NCI-H526 treated with DMSO at 0.1 percent for 48 hours (cell line): ENCODE results near the gene PSORS1C1.
"Not testable (repeated sequence)": the region's sequence is repeated elsewhere in the genome, so short reads cannot be mapped to it uniquely, and the experiment has no call there.

ENCODE experiments used
- DNase-seq: peaks from one replicate; lab custom pipeline; 2025; lab: John Stamatoyannopoulos, UW

Gene PSORS1C1, protein sequence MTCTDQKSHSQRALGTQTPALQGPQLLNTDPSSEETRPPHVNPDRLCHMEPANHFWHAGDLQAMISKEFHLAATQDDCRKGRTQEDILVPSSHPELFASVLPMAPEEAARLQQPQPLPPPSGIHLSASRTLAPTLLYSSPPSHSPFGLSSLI

DNA sequence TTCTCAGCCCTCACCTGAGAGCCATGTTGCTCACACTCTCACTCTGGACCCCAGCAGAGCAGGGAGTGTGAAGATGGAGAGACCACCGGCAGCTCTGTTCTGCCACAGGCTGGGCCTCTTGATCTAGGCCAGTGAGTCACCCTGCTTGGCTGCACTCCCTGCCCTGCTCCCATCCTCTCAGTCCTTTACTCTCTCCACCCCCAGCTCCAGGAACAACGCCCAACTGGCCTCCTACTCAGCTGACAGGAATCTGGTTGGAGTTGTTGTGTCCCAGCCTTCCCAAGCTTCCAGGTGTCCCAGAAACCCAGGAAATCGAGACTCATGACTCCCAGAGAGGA, at the start of gene PSORS1C1:
TSS of gene PSORS1C1 (plus strand) at position 260 of the 338 bp plus-strand sequence. CDS start 14,833 bp downstream, outside the sequence.
- DNase-seq = no peak

GRCh38 chr6:31065556-31065955, 49.0 kb upstream of the PSORS1C1 start:
- no peak for DNase-seq

DNA sequence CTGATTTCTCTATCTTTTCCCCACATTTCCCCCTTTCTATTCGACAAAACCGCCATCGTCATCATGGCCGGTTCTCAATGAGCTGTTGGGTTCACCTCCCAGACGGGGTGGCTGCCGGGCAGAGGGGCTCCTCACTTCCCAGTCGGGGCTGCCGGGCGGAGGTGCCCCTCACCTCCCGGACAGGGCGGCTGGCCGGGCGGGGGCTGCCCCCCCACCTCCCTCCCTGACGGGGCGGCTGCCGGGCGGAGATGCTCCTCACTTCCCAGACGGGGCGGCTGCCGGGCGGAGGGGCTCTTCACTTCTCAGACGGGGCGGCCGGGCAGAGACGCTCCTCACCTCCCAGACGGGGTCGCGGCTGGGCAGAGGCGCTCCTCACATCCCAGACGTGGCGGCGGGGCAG, 47.6 kb upstream of the PSORS1C1 start:
- not testable (repeated sequence) for DNase-seq

DNA sequence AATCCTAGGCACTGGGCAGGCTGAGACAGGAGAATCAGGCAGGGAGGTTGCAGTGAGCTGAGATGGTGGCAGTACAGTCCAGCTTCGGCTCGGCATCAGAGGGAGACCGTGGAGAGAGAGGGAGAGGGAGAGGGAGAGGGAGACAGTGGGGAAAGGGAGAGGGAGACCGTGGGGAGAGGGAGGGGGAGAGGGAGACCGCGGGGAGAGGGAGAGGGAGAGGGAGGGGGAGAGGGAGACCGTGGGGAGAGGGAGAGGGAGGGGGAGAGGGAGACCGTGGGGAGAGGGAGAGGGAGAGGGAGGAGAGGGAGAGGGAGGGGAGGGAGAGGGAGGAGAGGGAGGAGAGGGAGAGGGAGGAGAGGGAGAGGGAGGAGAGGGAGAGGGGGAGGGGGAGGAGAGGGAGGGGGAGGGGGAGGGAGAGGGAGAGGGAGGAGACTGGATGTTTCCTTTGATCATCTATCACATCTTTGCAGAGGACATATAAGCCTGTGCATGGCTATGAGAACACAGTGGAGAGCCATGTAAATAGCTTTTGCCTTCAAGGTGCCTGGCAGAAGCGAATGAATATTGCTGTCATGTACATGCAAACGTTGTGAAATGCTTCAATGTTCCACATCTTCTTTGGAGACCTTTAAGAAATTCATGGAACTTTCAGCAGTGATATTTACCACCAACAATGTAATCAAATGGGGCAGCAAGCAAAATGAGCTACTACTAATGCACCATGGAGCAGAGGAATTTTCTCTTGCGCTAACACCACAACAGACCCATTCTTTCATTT, 46.5 kb upstream of the PSORS1C1 start:
- not testable (repeated sequence) for DNase-seq

GRCh38 chr6:31068669-31069340, 45.8 kb upstream of the PSORS1C1 start:
- DNase-seq = peak; percentile 76

DNA sequence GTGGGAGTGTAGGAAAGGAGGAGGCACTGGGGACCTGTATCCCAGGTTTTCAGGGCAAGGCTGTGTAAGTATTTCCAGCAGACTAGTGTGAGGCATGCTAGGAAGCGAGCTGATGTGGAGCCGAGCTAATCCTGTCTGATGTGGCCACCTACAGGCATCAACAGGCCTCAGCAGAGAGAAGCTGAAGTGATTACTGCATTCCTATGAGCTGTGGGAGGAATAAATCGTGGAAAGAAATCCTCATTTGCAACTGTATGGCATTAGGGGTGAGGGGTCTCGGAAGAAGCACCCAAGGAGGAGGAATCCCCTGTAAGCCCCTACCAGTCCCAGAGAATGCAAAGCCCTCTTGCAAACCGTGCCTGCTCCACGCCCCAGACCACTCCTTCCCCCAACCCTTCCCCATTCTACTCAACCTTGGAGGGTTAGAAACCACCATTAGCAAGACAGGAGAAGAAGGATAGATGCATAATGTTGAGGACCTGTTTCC, 43.8 kb upstream of the PSORS1C1 start:
- DNase-seq = peak; percentile 38

DNA sequence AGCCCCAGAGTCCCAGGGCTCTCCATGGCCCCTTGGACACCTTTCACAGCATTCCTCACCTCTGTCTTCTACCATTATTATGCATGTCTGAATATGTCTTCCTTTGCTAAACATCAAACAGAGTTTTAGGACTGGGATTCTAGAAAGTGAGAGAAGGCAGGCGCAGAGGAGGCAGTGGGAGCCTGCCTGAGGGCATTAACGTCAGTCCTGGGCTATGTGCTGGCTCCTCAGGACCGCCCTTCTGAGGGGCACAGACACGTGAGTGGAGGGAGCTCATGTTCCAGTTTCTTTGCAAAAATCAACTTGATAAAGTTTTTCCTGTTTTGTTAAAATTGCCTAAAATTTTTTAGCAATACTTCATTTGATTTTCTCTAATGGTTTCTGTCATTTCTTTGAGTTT, 40.2 kb upstream of the PSORS1C1 start:
- no peak for DNase-seq

DNA sequence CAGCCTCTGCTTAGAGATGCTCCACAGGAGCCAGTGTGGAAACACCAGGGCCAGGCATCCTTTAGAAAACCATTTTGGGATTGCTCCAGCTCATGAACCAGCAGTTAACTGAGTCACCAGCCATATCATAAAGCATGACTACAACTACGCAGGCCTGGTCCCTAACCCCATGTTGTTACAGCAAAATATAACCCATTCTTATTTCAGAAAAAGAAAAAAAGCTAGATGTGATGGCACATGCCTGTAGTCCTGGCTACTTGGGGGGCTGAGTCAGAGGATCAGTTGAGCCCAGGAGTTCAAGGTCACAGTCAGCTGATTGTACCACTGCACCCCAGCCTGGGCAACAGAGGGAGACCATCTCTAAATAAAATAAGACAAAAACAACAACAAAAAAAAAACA, 39.1 kb upstream of the PSORS1C1 start:
- no peak for DNase-seq

GRCh38 chr6:31076611-31077010, 38.0 kb upstream of the PSORS1C1 start:
- DNase-seq = no peak

DNA sequence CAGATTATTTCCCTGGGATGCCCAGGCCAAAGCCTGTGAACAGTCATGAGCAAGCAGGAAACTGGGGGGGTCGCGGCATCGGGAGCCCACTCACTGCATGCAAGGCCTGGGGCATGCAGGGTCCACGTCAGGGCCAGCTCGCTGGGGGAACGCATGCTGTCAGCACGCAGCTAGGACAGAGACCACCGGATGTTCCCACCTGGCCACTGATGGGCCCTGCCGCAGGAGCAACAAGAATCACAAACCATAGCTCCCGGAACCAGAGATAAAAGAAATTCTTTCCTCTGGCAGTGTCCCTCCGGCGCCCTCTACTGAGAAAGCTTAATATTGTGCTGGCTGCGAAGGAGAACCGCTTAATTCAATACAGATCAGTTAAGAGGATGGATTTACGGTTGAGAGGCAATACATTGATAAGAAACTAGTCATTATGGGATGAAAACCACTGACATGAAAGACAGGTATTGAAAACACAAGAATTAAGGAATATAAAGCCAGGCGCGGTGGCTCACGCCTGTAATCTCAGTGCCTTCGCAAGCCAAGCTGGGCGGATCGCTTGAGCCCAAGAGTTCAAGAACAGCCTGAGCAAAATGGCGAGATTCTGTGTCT, 34.8 kb upstream of the PSORS1C1 start:
- peak; percentile 48 for DNase-seq

GRCh38 chr6:31081872-31082271, 32.7 kb upstream of the PSORS1C1 start:
- no peak for DNase-seq

GRCh38 chr6:31083742-31084354, 30.8 kb upstream of the PSORS1C1 start:
- DNase-seq = no peak

GRCh38 chr6:31086788-31087440, 27.7 kb upstream of the PSORS1C1 start:
- DNase-seq = no peak

DNA sequence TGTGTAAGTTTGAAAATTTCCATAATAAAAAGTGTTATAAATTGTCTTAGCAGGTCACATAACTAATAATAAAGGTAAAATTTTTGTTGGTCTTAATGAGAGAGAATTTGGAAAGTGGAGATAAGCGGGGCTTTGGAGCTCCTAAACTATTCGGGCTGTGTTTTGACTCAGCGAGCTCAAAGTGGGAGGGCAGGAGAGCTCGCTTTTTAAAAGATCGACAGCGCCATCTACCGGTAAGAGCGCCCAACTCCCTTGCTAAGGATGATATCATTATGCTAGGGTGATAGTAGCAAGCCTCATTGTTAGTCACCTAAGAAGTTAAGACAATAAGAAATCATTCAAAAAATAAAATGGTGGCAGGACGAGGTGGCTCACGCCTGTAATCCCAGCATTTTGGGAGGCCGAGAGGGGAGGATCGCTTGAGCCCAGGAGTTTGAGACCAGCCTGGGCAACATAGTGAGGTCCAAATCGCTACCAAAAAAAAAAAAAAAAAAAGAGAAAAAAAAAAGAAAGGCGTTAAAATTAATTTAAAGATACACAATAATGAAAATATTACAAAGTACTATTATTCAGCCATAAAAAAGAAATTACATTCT, 27.0 kb upstream of the PSORS1C1 start:
- DNase-seq = peak; percentile 55

DNA sequence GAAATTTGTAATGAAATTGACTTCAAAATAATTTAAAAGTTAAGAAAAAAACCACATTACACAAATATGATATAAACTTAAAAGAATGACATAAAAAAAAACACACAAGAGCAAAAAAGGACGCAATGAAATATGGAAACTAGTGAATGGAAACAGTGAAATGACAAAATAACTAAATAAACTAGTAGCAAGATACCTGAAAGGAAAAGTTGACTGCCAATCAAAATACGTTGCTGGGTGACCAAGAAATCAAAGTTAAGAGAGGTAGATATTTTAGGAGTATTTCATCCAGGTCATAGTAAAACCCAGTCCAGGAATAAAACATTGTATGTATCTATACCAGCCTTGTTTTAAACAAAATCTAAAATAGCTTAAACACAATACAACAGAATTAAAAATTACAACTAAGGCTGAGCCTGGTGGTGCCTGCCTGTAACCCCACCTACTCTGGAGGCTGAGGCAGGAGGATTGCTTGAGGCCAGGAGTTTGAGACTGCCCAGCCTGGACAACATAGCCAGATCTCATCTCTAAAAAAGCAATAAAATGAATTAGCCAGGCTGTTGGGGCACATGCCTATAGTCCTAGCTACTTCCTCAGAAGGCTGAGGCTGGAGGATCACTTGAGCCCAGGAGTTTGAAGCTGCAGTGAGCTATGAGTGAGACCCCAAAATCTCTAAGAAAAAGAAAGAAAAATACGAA, 24.2 kb upstream of the PSORS1C1 start:
- no peak for DNase-seq

DNA sequence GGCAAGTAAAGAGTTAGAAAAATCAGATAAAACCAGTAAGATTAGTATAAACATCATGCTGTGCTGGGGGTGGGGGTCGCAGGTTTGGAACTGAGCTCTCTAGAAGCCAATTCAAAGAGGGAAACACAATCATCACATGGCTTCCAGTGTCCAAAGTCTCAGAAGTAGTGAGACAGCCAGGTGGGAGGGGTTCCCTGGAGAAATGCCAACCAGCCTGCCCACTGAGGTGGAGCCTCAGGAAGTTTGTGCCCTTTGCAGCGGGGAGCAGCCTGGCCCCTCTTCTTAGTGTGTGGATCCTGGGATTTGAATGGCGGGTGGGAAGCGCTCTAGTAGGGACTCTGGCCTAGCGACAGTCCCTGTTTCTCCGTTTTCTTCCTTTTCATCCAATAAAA, 23.6 kb upstream of the PSORS1C1 start:
- DNase-seq = no peak

- DNase-seq = no peak
These were observed 22.9 kb upstream of the PSORS1C1 start for GRCh38 chr6:31091680-31092079.

DNA sequence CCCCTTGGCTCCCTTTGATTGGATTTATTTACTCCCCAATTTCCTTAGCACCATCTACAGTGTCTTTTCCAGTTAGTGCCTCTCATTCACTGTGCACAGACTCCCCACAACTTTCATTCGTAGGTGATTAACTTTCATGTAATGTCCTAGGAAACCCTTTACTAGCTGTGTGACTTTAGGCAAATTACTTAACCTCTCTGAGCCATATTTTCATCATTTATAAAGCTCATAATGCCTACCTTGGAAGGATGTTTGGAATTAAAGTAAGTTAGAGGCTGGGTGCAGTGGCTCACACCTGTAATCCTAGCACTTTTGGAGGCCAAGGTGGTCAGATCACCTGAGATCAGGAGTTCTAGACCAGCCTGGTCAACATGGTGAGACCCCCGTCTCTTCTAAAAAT, 22.4 kb upstream of the PSORS1C1 start:
- DNase-seq = no peak

GRCh38 chr6:31092769-31093505, 21.7 kb upstream of the PSORS1C1 start:
- DNase-seq = no peak

GRCh38 chr6:31094389-31094881, 20.2 kb upstream of the PSORS1C1 start:
- no peak for DNase-seq
